Neuron (in vitro differentiated cells): ENCODE measurements around the gene ERCC6L2.

Source experiments
- H2AFZ ChIP-seq: one replicate; pipeline ENCODE4 v1.6.1; 2013; ENCODE audit warnings: low read depth, mild to moderate bottlenecking, inconsistent platforms, low read length, moderate library complexity
- H3K27me3 ChIP-seq: one replicate; pipeline ENCODE4 v1.6.1; 2013; ENCODE audit warnings: low read length; ENCODE audit not compliant: insufficient read depth
- H3K36me3 ChIP-seq: one replicate; pipeline ENCODE4 v1.6.1; 2013; ENCODE audit warnings: low read length; ENCODE audit not compliant: insufficient read depth
- H3K4me1 ChIP-seq: one replicate; pipeline ENCODE4 v1.6.1; 2013; ENCODE audit warnings: low read length; ENCODE audit not compliant: insufficient read depth
- H3K4me3 ChIP-seq: 2 replicates; pipeline ENCODE4 v1.5.1; 2013; ENCODE audit warnings: mild to moderate bottlenecking, low read length, moderate library complexity
- H3K9me3 ChIP-seq: one replicate; pipeline ENCODE4 v1.6.1; 2013; ENCODE audit warnings: low read length

ERCC6L2 gene, protein sequence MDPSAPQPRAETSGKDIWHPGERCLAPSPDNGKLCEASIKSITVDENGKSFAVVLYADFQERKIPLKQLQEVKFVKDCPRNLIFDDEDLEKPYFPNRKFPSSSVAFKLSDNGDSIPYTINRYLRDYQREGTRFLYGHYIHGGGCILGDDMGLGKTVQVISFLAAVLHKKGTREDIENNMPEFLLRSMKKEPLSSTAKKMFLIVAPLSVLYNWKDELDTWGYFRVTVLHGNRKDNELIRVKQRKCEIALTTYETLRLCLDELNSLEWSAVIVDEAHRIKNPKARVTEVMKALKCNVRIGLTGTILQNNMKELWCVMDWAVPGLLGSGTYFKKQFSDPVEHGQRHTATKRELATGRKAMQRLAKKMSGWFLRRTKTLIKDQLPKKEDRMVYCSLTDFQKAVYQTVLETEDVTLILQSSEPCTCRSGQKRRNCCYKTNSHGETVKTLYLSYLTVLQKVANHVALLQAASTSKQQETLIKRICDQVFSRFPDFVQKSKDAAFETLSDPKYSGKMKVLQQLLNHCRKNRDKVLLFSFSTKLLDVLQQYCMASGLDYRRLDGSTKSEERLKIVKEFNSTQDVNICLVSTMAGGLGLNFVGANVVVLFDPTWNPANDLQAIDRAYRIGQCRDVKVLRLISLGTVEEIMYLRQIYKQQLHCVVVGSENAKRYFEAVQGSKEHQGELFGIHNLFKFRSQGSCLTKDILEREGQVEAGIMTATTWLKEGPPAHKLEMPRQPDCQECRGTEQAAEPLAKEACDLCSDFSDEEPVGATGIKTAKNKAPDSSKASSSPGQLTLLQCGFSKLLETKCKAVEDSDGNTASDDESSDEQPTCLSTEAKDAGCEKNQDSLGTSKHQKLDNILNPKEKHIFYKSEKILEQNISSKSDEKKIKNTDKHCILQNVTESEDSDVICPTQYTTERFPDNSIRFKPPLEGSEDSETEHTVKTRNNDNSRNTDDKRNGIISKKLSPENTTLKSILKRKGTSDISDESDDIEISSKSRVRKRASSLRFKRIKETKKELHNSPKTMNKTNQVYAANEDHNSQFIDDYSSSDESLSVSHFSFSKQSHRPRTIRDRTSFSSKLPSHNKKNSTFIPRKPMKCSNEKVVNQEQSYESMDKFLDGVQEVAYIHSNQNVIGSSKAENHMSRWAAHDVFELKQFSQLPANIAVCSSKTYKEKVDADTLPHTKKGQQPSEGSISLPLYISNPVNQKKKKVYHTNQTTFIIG (N-terminal part only)

GRCh38 chr9:95875305-95876137 is at the start of gene ERCC6L2:
Gene ERCC6L2 (plus strand): TSS chr9:95875691. CDS start chr9:95876039, 348 bp downstream.
- no peaks in the 10 kb centered on the region for H3K9me3 ChIP-seq
- peaks cover 22% of the 10 kb centered on the region for H3K4me1 ChIP-seq
- peaks cover 6% of the 10 kb centered on the region for H3K36me3 ChIP-seq
- no peaks in the 10 kb centered on the region for H3K27me3 ChIP-seq
- H2AFZ ChIP-seq, result peak within 1 kb of the TSS; percentile 68
- no peak within 1 kb of the TSS for H3K4me3 ChIP-seq

- Histone ChIP-seq H3K4me3 (no peak overlapping the region), H2AFZ (no peak overlapping the region), H3K27me3 (no peaks in the 10 kb centered on the region), H3K9me3 (no peaks in the 10 kb centered on the region), H3K4me1 (no peaks in the 10 kb centered on the region), H3K36me3 (no peaks in the 10 kb centered on the region)
These were observed 49.2 kb upstream of the ERCC6L2 start for GRCh38 chr9:95826183-95826838.

GRCh38 chr9:95830768-95831167 is 44.7 kb upstream of the ERCC6L2 start:
- Histone ChIP-seq H3K27me3 (no peaks in the 10 kb centered on the region), H3K4me1 (no peaks in the 10 kb centered on the region), H2AFZ (no peak overlapping the region), H3K9me3 (no peaks in the 10 kb centered on the region), H3K36me3 (no peaks in the 10 kb centered on the region), H3K4me3 (no peak overlapping the region)

GRCh38 chr9:95831810-95832209 is 43.7 kb upstream of the ERCC6L2 start:
- Histone ChIP-seq H3K36me3 (no peaks in the 10 kb centered on the region), H3K9me3 (no peaks in the 10 kb centered on the region), H3K27me3 (no peaks in the 10 kb centered on the region), H3K4me3 (no peak overlapping the region), H3K4me1 (no peaks in the 10 kb centered on the region), H2AFZ (no peak overlapping the region)

- no peaks in the 10 kb centered on the region for H3K27me3 ChIP-seq
- H3K4me1 ChIP-seq, result no peaks in the 10 kb centered on the region
- H3K9me3 ChIP-seq, result no peaks in the 10 kb centered on the region
- H2AFZ ChIP-seq, result no peak overlapping the region
- no peak overlapping the region for H3K4me3 ChIP-seq
- no peaks in the 10 kb centered on the region for H3K36me3 ChIP-seq
These were observed 41.8 kb upstream of the ERCC6L2 start for GRCh38 chr9:95833546-95834178.

- Histone ChIP-seq H3K4me3 (no peak overlapping the region), H3K36me3 (no peaks in the 10 kb centered on the region), H3K27me3 (no peaks in the 10 kb centered on the region), H3K9me3 (no peaks in the 10 kb centered on the region), H2AFZ (no peak overlapping the region), H3K4me1 (no peaks in the 10 kb centered on the region)
These were observed 41.1 kb upstream of the ERCC6L2 start for GRCh38 chr9:95834281-95834907.

DNA sequence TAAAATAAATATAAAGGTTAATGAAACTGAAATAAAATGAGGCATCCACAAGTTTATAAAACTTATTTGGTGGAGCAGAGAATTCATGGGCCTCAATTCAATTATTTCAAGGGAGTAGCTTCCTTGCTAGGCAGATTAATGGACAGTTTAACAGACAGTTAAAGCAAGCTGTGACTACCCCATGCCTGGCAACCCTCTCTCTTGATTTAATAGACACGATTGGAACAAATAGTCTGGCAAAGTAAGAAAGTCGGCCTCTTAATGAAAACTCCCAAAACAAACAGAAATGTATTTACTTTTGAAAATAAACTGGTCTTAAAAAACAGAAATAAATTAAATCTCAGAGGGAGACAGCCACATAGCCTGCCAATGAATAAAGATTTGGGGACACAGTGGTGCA is 40.1 kb upstream of the ERCC6L2 start:
- Histone ChIP-seq H3K36me3 (no peaks in the 10 kb centered on the region), H3K27me3 (no peaks in the 10 kb centered on the region)

GRCh38 chr9:95836072-95836471 is 39.4 kb upstream of the ERCC6L2 start:
- Histone ChIP-seq H3K4me1 (no peaks in the 10 kb centered on the region), H3K36me3 (no peaks in the 10 kb centered on the region), H3K27me3 (no peaks in the 10 kb centered on the region), H2AFZ (no peak overlapping the region), H3K9me3 (no peaks in the 10 kb centered on the region), H3K4me3 (no peak overlapping the region)

More for the DNA sequence above, 40.1 kb upstream of the ERCC6L2 start:
- no peaks in the 10 kb centered on the region for H3K9me3 ChIP-seq
- H3K4me3 ChIP-seq, result no peak overlapping the region
- no peaks in the 10 kb centered on the region for H3K4me1 ChIP-seq
- H2AFZ ChIP-seq, result no peak overlapping the region

GRCh38 chr9:95839012-95839411 is 36.5 kb upstream of the ERCC6L2 start:
- Histone ChIP-seq H3K4me1 (no peaks in the 10 kb centered on the region), H3K4me3 (no peak overlapping the region), H3K36me3 (no peaks in the 10 kb centered on the region), H2AFZ (no peak overlapping the region), H3K9me3 (no peaks in the 10 kb centered on the region), H3K27me3 (no peaks in the 10 kb centered on the region)

DNA sequence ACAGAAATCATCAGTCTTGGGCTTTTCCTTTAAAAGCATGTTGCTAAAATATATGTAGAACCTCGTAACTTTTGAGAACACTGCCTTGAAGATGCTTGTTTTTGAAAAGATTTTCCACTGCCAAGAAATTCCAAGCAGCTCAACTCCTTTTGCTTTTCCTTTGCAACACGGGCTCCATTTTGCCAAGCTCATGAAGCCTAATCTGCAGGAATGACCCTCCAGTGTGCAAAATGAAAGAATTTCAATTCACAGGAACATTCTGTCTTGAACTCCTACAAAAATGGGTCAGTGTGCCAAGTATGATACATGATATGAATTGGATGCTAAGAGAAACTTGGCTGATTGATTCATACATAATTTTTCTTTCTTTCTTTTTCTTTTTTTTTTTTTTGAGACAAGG is 35.4 kb upstream of the ERCC6L2 start:
- no peak overlapping the region for H2AFZ ChIP-seq
- H3K27me3 ChIP-seq, result no peaks in the 10 kb centered on the region
- H3K9me3 ChIP-seq, result no peaks in the 10 kb centered on the region
- H3K36me3 ChIP-seq, result no peaks in the 10 kb centered on the region
- no peaks in the 10 kb centered on the region for H3K4me1 ChIP-seq
- no peak overlapping the region for H3K4me3 ChIP-seq

DNA sequence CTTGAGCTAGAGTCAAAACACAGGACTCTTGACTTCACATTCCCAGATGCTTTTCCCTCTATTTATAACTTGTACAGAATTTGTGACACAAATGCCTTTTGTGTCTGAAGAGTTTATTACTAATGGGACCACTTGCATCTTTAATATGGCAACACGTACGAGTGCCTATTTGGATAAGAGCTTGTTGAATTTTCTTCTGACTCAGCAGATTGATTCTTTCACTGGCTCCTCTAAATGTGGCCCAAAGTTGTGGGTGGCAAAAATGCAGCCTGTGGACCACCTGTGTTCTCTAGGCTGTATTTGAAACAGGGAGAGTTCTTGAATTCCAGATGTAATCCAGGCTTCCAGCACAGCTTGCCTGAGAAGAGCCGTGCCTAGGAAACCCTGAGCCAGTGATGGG is 34.1 kb upstream of the ERCC6L2 start:
- Histone ChIP-seq H3K27me3 (no peaks in the 10 kb centered on the region), H2AFZ (no peak overlapping the region), H3K4me1 (no peaks in the 10 kb centered on the region), H3K9me3 (no peaks in the 10 kb centered on the region), H3K36me3 (no peaks in the 10 kb centered on the region), H3K4me3 (no peak overlapping the region)
